SK-N-MC (cell line): ENCODE data around the gene MSH3.
A peak's percentile ranks its signal among the peaks of the same experiment; 100 is the strongest.

Source experiments
- DNase-seq: peaks from one replicate; pipeline ENCODE4 v3.0.0-alpha.2; 2011; ENCODE audit warnings: low read depth, low spot score
- H3K27ac ChIP-seq: fragments of 200-600 bp; sonication (generic); 2 replicates; pipeline ENCODE4 v1.5.1; 2016; ENCODE audit warnings: mixed run types
- H3K36me3 ChIP-seq: fragments of 200-600 bp; sonication (generic); 2 replicates; pipeline ENCODE4 v1.6.1; 2017; ENCODE audit warnings: antibody characterized with exemption, low read length, mixed read lengths; ENCODE audit not compliant: insufficient read depth
- H3K4me3 ChIP-seq: fragments of 200-600 bp; sonication (generic); 2 replicates; pipeline ENCODE4 v1.5.1; 2016
- H3K9ac ChIP-seq: fragments of 200-600 bp; sonication (generic); 2 replicates; pipeline ENCODE4 v1.8.0; 2017; ENCODE audit warnings: mixed run types, mixed read lengths; ENCODE audit not compliant: insufficient read length
- H3K9me3 ChIP-seq: fragments of 200-600 bp; sonication (generic); 2 replicates; pipeline ENCODE4 v1.6.1; 2017; ENCODE audit warnings: low read depth, mild to moderate bottlenecking, antibody characterized with exemption, low read length, moderate library complexity, mixed read lengths
- EZH2 ChIP-seq: fragments of 200-600 bp; sonication (generic); IDR thresholded peaks from one replicate; pipeline ENCODE4 v1.6.1; 2017; ENCODE audit warnings: antibody characterized with exemption
- FOXP2 ChIP-seq: optimal IDR thresholded peaks from 2 replicates; pipeline ENCODE3; 2011; ENCODE audit warnings: mild to moderate bottlenecking, moderate library complexity; ENCODE audit not compliant: insufficient read depth; ENCODE audit errors: extremely low read length, control extremely low read depth
- POLR2AphosphoS5 ChIP-seq: IDR thresholded peaks from 2 replicates; pipeline ENCODE4 v1.6.1; 2012; ENCODE audit warnings: mild to moderate bottlenecking, low read depth, low read length, borderline replicate concordance

The MSH3 gene

GRCh38 chr5:80622756-80623155 lies 31.7 kb upstream of the MSH3 start:
- no peak overlapping the region for H3K27ac ChIP-seq
- H3K9me3 ChIP-seq: no peaks in the 10 kb centered on the region
- H3K4me3 ChIP-seq: no peak overlapping the region
- H3K36me3 ChIP-seq: no peaks in the 10 kb centered on the region; the same call in 1 of the 2 replicates
- DNase-seq: no peak
- no peak overlapping the region for H3K9ac ChIP-seq
- TF ChIP-seq POLR2AphosphoS5 (no peak), FOXP2 (no peak), EZH2 (no peak)

- no peak for DNase-seq
- Histone ChIP-seq H3K9me3 (no peaks in the 10 kb centered on the region), H3K4me3 (no peak overlapping the region), H3K36me3 (no peaks in the 10 kb centered on the region; the same call in 1 of the 2 replicates), H3K27ac (no peak overlapping the region), H3K9ac (no peak overlapping the region)
- TF ChIP-seq POLR2AphosphoS5 (no peak), FOXP2 (no peak), EZH2 (no peak)
These were observed 30.5 kb upstream of the MSH3 start for GRCh38 chr5:80623999-80624398.

GRCh38 chr5:80625230-80625629 lies 29.2 kb upstream of the MSH3 start:
- TF ChIP-seq POLR2AphosphoS5 (no peak), EZH2 (no peak), FOXP2 (no peak)
- no peak for DNase-seq
- Histone ChIP-seq H3K36me3 (peaks cover 9% of the 10 kb centered on the region), H3K9me3 (no peaks in the 10 kb centered on the region), H3K27ac (no peak overlapping the region; the same call in 1 of the 2 replicates), H3K9ac (no peak overlapping the region), H3K4me3 (no peak overlapping the region)

- H3K9me3 ChIP-seq: no peaks in the 10 kb centered on the region
- no peak overlapping the region for H3K9ac ChIP-seq
- no peak overlapping the region for H3K27ac ChIP-seq
- TF ChIP-seq FOXP2: no peak
- TF ChIP-seq EZH2: no peak
- TF ChIP-seq POLR2AphosphoS5: no peak
- DNase-seq: no peak
- peaks cover 43% of the 10 kb centered on the region for H3K36me3 ChIP-seq
- no peak overlapping the region for H3K4me3 ChIP-seq
These were observed 25.2 kb upstream of the MSH3 start for GRCh38 chr5:80629281-80629680.

GRCh38 chr5:80631278-80632259 lies 22.9 kb upstream of the MSH3 start:
- Histone ChIP-seq H3K9ac (no peak overlapping the region), H3K27ac (no peak overlapping the region), H3K9me3 (no peaks in the 10 kb centered on the region), H3K36me3 (peaks cover 55% of the 10 kb centered on the region), H3K4me3 (no peak overlapping the region)
- TF ChIP-seq FOXP2 (no peak), EZH2 (no peak), POLR2AphosphoS5 (no peak)
- no peak for DNase-seq

- no peaks in the 10 kb centered on the region for H3K9me3 ChIP-seq
- TF ChIP-seq EZH2 (no peak), FOXP2 (no peak), POLR2AphosphoS5 (no peak)
- DNase-seq: no peak
- H3K36me3 ChIP-seq: peaks cover 64% of the 10 kb centered on the region
- H3K9ac ChIP-seq: no peak overlapping the region
- no peak overlapping the region for H3K4me3 ChIP-seq
- no peak overlapping the region for H3K27ac ChIP-seq
These were observed 21.8 kb upstream of the MSH3 start for GRCh38 chr5:80632700-80633099.

- Histone ChIP-seq H3K4me3 (no peak overlapping the region), H3K27ac (peak overlapping the region; percentile 56; the same call in 1 of the 2 replicates), H3K9me3 (no peaks in the 10 kb centered on the region), H3K9ac (no peak overlapping the region), H3K36me3 (peaks cover 75% of the 10 kb centered on the region)
- DNase-seq: no peak
- TF ChIP-seq POLR2AphosphoS5 (no peak), EZH2 (no peak), FOXP2 (no peak)
These were observed 20.3 kb upstream of the MSH3 start for GRCh38 chr5:80634193-80634592.

GRCh38 chr5:80641353-80641752 lies 13.1 kb upstream of the MSH3 start:
- peaks cover 93% of the 10 kb centered on the region for H3K36me3 ChIP-seq
- H3K4me3 ChIP-seq: no peak overlapping the region
- no peak overlapping the region for H3K9ac ChIP-seq
- DNase-seq: no peak
- no peaks in the 10 kb centered on the region; the same call in 1 of the 2 replicates for H3K9me3 ChIP-seq
- H3K27ac ChIP-seq: no peak overlapping the region
- TF ChIP-seq FOXP2 (no peak), EZH2 (no peak), POLR2AphosphoS5 (no peak)
